Measurements from ENCODE around the gene EMC8. TPM values are rescaled to one million over a fixed set of nuclear protein-coding genes. Genes with fewer than 3 reads are reported as not detected.

The EMC8 gene
- total RNA-seq, 2 donors from 2014 or later: 60.1 to 67.6 TPM

- 84 to 92% methylated on average over 8 to 13 of the region's 13 CpGs for WGBS, 2 experiments (ENCODE audit: insufficient coverage in 1 of 2, insufficient read length in 1 of 2)
- Histone ChIP-seq H3K36me3 (ENCODE audit: control insufficient read depth, insufficient read depth, low read length) (no peaks in the 10 kb centered on the region), H3K9me3 (ENCODE audit: control insufficient read depth, low read length) (no peaks in the 10 kb centered on the region), H3K27me3 (ENCODE audit: control insufficient read depth, insufficient read depth, low read length, poor library complexity, severe bottlenecking) (no peaks in the 10 kb centered on the region), H3K4me1 (ENCODE audit: control insufficient read depth, insufficient read depth, low read length) (no peaks in the 10 kb centered on the region), H3K4me3 (ENCODE audit: low read length) (no peak overlapping the region), H3K27ac (ENCODE audit: low read depth, low read length) (no peak overlapping the region), H3K9ac (ENCODE audit: extremely low read depth, low read length, poor library complexity, severe bottlenecking) (no peak overlapping the region)
- Mint-ChIP-seq H3K4me1 (no peaks in the 10 kb centered on the region), H3K36me3 (ENCODE audit: low read depth) (peaks cover 4% of the 10 kb centered on the region), H3K9me3 (no peaks in the 10 kb centered on the region), H3K27me3 (ENCODE audit: insufficient read depth) (no peaks in the 10 kb centered on the region), H3K4me3 (no peak overlapping the region), H3K27ac (no peak overlapping the region)
- DNase-seq: no peak
- no peak for TF ChIP-seq CTCF (conservative IDR thresholded peaks at IDR 0.05)
These were observed 60.2 kb downstream of the EMC8 start for GRCh38 chr16:85738923-85739715.

GRCh38 chr16:85736921-85737320 lies 62.4 kb downstream of the EMC8 start:
- DNase-seq: no peak
- Histone ChIP-seq H3K27ac (ENCODE audit: low read depth, low read length) (no peak overlapping the region), H3K27me3 (ENCODE audit: control insufficient read depth, insufficient read depth, low read length, poor library complexity, severe bottlenecking) (no peaks in the 10 kb centered on the region), H3K9me3 (ENCODE audit: control insufficient read depth, low read length) (no peaks in the 10 kb centered on the region), H3K36me3 (ENCODE audit: control insufficient read depth, insufficient read depth, low read length) (no peaks in the 10 kb centered on the region), H3K9ac (ENCODE audit: extremely low read depth, low read length, poor library complexity, severe bottlenecking) (no peak overlapping the region), H3K4me3 (ENCODE audit: low read length) (no peak overlapping the region), H3K4me1 (ENCODE audit: control insufficient read depth, insufficient read depth, low read length) (no peaks in the 10 kb centered on the region)
- no peaks in the 10 kb centered on the region for H3K27me3 Mint-ChIP-seq (ENCODE audit: insufficient read depth)
- WGBS, 2 experiments (ENCODE audit: insufficient coverage in 1 of 2, insufficient read length in 1 of 2): 89 to 92% methylated on average over 8 to 9 of the region's 9 CpGs
- H3K4me1 Mint-ChIP-seq: no peaks in the 10 kb centered on the region
- H3K27ac Mint-ChIP-seq: no peak overlapping the region
- no peak overlapping the region for H3K4me3 Mint-ChIP-seq
- peaks cover 2% of the 10 kb centered on the region for H3K36me3 Mint-ChIP-seq (ENCODE audit: low read depth)
- H3K9me3 Mint-ChIP-seq: no peaks in the 10 kb centered on the region
- no peak for TF ChIP-seq CTCF (conservative IDR thresholded peaks at IDR 0.05)

- Histone ChIP-seq H3K4me1 (ENCODE audit: control insufficient read depth, insufficient read depth, low read length) (no peaks in the 10 kb centered on the region), H3K9ac (ENCODE audit: extremely low read depth, low read length, poor library complexity, severe bottlenecking) (no peak overlapping the region), H3K9me3 (ENCODE audit: control insufficient read depth, low read length) (no peaks in the 10 kb centered on the region), H3K4me3 (ENCODE audit: low read length) (no peak overlapping the region), H3K27ac (ENCODE audit: low read depth, low read length) (no peak overlapping the region), H3K27me3 (ENCODE audit: control insufficient read depth, insufficient read depth, low read length, poor library complexity, severe bottlenecking) (no peaks in the 10 kb centered on the region), H3K36me3 (ENCODE audit: control insufficient read depth, insufficient read depth, low read length) (no peaks in the 10 kb centered on the region)
- no peaks in the 10 kb centered on the region for H3K9me3 Mint-ChIP-seq
- TF ChIP-seq CTCF (conservative IDR thresholded peaks at IDR 0.05): no peak
- no peaks in the 10 kb centered on the region for H3K4me1 Mint-ChIP-seq
- peaks cover 2% of the 10 kb centered on the region for H3K36me3 Mint-ChIP-seq (ENCODE audit: low read depth)
- no peak overlapping the region for H3K27ac Mint-ChIP-seq
- H3K27me3 Mint-ChIP-seq (ENCODE audit: insufficient read depth): no peaks in the 10 kb centered on the region
- 67 to 79% methylated on average over 3 to 6 of the region's 6 CpGs for WGBS, 2 experiments (ENCODE audit: insufficient coverage in 1 of 2, insufficient read length in 1 of 2)
- H3K4me3 Mint-ChIP-seq: no peak overlapping the region
- no peak for DNase-seq
These were observed 63.4 kb downstream of the EMC8 start for GRCh38 chr16:85735946-85736345.

Data from endodermal cell (in vitro differentiated cells).